SU-DHL-6 (cell line): ENCODE measurements around the gene MYLK.

ENCODE experiments used
- H2AFZ ChIP-seq: fragments of 200-600 bp; sonication (generic); 2 replicates; pipeline ENCODE4 v1.6.1; 2014; ENCODE audit warnings: low read depth, mild to moderate bottlenecking, moderate library complexity, mixed read lengths, antibody characterized with exemption, low read length; ENCODE audit not compliant: severe bottlenecking
- H3F3A ChIP-seq: fragments of 200-600 bp; shearing (Covaris generic); 2 replicates; pipeline ENCODE4 v1.6.0; 2016; ENCODE audit warnings: antibody characterized with exemption, mild to moderate bottlenecking; ENCODE audit not compliant: insufficient read depth
- H3K27ac ChIP-seq: fragments of 200-600 bp; sonication (generic); 2 replicates; pipeline ENCODE4 v1.5.1; 2016; ENCODE audit warnings: low read depth, mild to moderate bottlenecking, low read length, moderate library complexity, mixed read lengths
- H3K27me3 ChIP-seq: fragments of 200-600 bp; sonication (generic), shearing (Covaris generic); 2 replicates; pipeline ENCODE4 v1.6.0; 2014; ENCODE audit warnings: mild to moderate bottlenecking, low read length
- H3K36me3 ChIP-seq: fragments of 200-600 bp; sonication (generic); 2 replicates; pipeline ENCODE4 v1.6.1; 2014; ENCODE audit warnings: mild to moderate bottlenecking, low read length, mixed read lengths
- H3K4me2 ChIP-seq: fragments of 300-600, 200-600 bp; shearing (Covaris generic), sonication (generic); 2 replicates; pipeline ENCODE4 v1.6.0; 2014; ENCODE audit warnings: low read length, low read depth, mild to moderate bottlenecking; ENCODE audit not compliant: poor library complexity, severe bottlenecking
- H3K4me3 ChIP-seq: fragments of 200-600 bp; sonication (generic); 2 replicates; pipeline ENCODE4 v1.5.1; 2014; ENCODE audit warnings: antibody characterized with exemption, low read length, mild to moderate bottlenecking, mixed read lengths; ENCODE audit not compliant: insufficient read depth, poor library complexity, severe bottlenecking
- H3K79me2 ChIP-seq: fragments of 200-600 bp; sonication (generic); 2 replicates; pipeline ENCODE4 v1.6.1; 2014; ENCODE audit warnings: mild to moderate bottlenecking, low read length, moderate library complexity; ENCODE audit not compliant: insufficient read depth
- H3K9ac ChIP-seq: fragments of 200-600 bp; sonication (generic); 2 replicates; pipeline ENCODE4 v1.7.0; 2014; ENCODE audit warnings: mild to moderate bottlenecking, low read length
- H3K9me2 ChIP-seq: fragments of 200-600 bp; sonication (generic); replicated peaks from 2 replicates; pipeline ENCODE4 v1.6.1; 2014; ENCODE audit warnings: low read length; ENCODE audit not compliant: insufficient read depth
- H3K9me3 ChIP-seq: fragments of 200-600 bp; sonication (generic); 2 replicates; pipeline ENCODE4 v1.6.1; 2014; ENCODE audit warnings: low read length, mixed read lengths; ENCODE audit not compliant: insufficient read depth
- H4K20me1 ChIP-seq: fragments of 200-600 bp; sonication (generic); 2 replicates; pipeline ENCODE4 v1.6.1; 2014; ENCODE audit warnings: low read depth, mild to moderate bottlenecking, antibody characterized with exemption, low read length, moderate library complexity, mixed read lengths
- CTCF ChIP-seq: fragments of 200-600 bp; sonication (generic); IDR thresholded peaks from one replicate; pipeline ENCODE4 v1.5.1; 2017; ENCODE audit warnings: antibody characterized with exemption, mild to moderate bottlenecking, low read length, moderate library complexity; ENCODE audit not compliant: insufficient read depth, poor library complexity, severe bottlenecking
- EZH2phosphoT487 ChIP-seq: fragments of 200-600 bp; sonication (generic), shearing (Covaris generic); conservative IDR thresholded peaks from 2 replicates; pipeline ENCODE4 v1.6.1; 2018; ENCODE audit warnings: mild to moderate bottlenecking, antibody characterized with exemption, low read length, moderate library complexity, mixed read lengths

The MYLK gene

GRCh38 chr3:123633530-123633929 is 250.6 kb downstream of the MYLK start:
- Histone ChIP-seq H3K36me3 (no peaks in the 10 kb centered on the region), H3K9me3 (no peaks in the 10 kb centered on the region), H3K79me2 (no peaks in the 10 kb centered on the region), H3F3A (no peaks in the 10 kb centered on the region), H3K9ac (no peak overlapping the region), H3K27me3 (no peaks in the 10 kb centered on the region), H3K9me2 (no peaks in the 10 kb centered on the region), H2AFZ (no peak overlapping the region), H3K4me3 (no peak overlapping the region), H3K4me2 (no peak overlapping the region), H3K27ac (no peak overlapping the region), H4K20me1 (no peaks in the 10 kb centered on the region)
- no peak for TF ChIP-seq EZH2phosphoT487
- TF ChIP-seq CTCF: no peak

DNA sequence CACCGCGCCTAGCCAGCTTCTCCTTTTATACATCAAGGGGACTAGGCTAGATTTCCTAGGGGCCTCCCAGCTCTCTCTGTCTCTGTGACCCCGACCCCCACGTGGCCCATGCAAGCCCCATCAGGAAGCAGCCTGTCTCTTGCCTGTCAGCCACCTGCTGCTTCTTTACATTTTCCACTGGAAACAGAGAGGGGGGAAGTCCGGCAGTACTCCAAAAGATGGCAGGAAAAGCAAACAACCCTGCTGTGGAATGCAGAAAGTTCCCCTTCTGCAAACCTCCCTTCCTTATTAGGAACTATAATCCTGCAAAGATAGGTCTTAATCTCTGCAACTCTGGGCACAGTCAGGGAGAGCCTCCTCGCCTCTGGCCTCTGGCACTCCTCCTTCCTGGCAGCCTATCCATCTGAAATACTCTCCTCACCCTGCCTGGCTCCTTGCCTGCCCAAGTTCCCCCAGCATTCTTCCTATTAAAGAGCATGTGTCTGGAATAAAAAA is 251.9 kb downstream of the MYLK start:
- Histone ChIP-seq H3K27ac (no peak overlapping the region), H3K4me2 (no peak overlapping the region), H3K36me3 (no peaks in the 10 kb centered on the region), H3K79me2 (no peaks in the 10 kb centered on the region), H2AFZ (no peak overlapping the region), H4K20me1 (no peaks in the 10 kb centered on the region), H3K9me2 (no peaks in the 10 kb centered on the region), H3K9me3 (no peaks in the 10 kb centered on the region), H3F3A (no peaks in the 10 kb centered on the region), H3K4me3 (no peak overlapping the region), H3K27me3 (no peaks in the 10 kb centered on the region), H3K9ac (no peak overlapping the region)
- TF ChIP-seq EZH2phosphoT487: no peak
- TF ChIP-seq CTCF: no peak

- Histone ChIP-seq H3K4me3 (no peak overlapping the region), H3K4me2 (no peak overlapping the region), H3K27me3 (no peaks in the 10 kb centered on the region), H3K27ac (no peak overlapping the region), H3K9ac (no peak overlapping the region), H3K9me3 (no peaks in the 10 kb centered on the region), H2AFZ (no peak overlapping the region), H3K9me2 (no peaks in the 10 kb centered on the region), H3F3A (no peaks in the 10 kb centered on the region), H3K79me2 (no peaks in the 10 kb centered on the region), H3K36me3 (no peaks in the 10 kb centered on the region), H4K20me1 (no peaks in the 10 kb centered on the region)
- TF ChIP-seq EZH2phosphoT487: no peak
- TF ChIP-seq CTCF: no peak
These were observed 254.4 kb downstream of the MYLK start for GRCh38 chr3:123629747-123630047.
